HFF-Myc (cell line): ENCODE results near the gene HTR7.

Source experiments
- DNase-seq: peaks from one replicate; pipeline ENCODE4 v3.0.0-alpha.2; 2011; ENCODE audit warnings: low read depth; ENCODE audit errors: extremely low read depth
- H3K4me3 ChIP-seq: replicated peaks from 2 replicates; pipeline ENCODE4 v1.5.1; 2011; ENCODE audit warnings: low read depth, mild to moderate bottlenecking, control low read depth, low read length
- TF ChIP-seq, protein P1 (sequence below): IDR thresholded peaks from 2 replicates; pipeline ENCODE4 v1.5.1; 2012; ENCODE audit warnings: mild to moderate bottlenecking, low read depth, low read length, control low read depth; ENCODE audit errors: missing control alignments

HTR7 gene

DNA sequence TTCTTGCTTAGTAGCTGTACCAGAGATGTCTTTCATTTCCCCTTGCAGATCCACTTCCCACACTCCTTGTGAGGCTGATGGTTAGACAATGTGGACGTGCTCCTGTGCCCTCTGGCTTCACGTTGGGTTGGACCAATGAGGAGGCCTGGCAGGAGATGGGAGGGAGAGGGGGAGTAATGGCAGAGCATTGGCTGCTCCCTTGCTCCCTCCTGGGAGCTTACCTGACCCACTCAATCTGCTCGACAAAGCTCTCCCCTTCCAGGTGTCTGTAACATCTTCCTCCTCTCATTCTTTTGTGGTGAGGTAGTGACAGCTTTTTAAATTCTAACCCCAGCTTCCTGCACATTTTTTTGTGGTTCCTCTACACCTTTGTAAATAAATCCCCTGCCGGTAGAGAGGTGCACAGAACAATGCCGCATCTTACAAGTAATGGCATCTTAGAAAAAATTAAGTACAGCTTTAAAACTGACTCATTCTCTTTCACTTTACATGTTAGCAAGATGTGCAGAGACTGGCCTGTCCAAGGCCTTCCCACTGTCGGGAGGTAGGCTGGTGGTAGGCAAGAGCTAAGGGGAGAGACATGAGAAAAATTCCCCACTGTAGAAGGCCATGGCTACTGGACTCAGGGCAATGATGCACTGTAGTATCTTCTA lies 134.3 kb downstream of the HTR7 start:
- DNase-seq = no peak

DNA sequence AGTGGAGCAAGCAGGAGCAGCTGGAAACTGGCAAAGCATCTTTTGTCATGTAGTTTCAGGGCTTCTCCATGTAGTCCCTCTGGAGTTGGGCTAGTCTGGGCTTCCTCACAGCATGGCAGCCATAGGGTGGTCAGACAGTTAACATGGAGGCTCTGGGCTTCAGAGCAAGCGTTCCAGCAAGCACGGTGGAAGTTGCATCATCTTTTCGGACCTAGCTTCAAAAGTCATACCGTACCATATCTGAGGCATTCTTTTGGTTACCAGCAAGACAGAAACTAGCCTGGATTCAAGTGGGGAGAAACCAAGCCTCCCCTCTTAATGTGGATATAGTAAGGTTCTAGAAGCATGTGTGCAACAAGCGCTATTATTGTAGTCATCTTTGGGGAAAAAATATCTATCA lies 135.0 kb downstream of the HTR7 start:
- TF ChIP-seq, protein P1, sequence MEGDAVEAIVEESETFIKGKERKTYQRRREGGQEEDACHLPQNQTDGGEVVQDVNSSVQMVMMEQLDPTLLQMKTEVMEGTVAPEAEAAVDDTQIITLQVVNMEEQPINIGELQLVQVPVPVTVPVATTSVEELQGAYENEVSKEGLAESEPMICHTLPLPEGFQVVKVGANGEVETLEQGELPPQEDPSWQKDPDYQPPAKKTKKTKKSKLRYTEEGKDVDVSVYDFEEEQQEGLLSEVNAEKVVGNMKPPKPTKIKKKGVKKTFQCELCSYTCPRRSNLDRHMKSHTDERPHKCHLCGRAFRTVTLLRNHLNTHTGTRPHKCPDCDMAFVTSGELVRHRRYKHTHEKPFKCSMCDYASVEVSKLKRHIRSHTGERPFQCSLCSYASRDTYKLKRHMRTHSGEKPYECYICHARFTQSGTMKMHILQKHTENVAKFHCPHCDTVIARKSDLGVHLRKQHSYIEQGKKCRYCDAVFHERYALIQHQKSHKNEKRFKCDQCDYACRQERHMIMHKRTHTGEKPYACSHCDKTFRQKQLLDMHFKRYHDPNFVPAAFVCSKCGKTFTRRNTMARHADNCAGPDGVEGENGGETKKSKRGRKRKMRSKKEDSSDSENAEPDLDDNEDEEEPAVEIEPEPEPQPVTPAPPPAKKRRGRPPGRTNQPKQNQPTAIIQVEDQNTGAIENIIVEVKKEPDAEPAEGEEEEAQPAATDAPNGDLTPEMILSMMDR = no peak
- no peak overlapping the region for H3K4me3 ChIP-seq
- no peak for DNase-seq

More for the DNA sequence above, 134.3 kb downstream of the HTR7 start:
- TF ChIP-seq, protein P1 = no peak
- H3K4me3 ChIP-seq = no peak overlapping the region

DNA sequence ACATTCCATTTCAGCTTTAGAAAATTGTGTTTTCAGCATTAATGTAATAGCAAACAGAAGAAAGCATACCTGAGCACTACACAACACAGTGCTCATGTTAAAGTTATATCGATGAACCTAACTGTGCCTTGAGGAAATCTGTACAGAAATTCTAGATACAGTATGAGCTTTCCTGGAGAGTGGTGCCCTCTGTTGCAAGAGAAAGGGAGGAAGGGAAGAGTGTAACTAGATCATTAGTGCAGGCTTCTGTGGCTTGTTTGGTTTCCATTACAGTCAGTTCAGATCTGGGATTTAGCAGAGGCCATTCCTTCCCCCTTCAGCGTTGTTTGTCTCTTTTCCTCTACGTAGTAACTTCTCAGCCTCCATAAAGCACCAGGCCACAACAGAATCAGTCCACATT lies 139.7 kb downstream of the HTR7 start:
- H3K4me3 ChIP-seq = no peak overlapping the region
- TF ChIP-seq, protein P1 = peak; percentile 12
- no peak for DNase-seq

DNA sequence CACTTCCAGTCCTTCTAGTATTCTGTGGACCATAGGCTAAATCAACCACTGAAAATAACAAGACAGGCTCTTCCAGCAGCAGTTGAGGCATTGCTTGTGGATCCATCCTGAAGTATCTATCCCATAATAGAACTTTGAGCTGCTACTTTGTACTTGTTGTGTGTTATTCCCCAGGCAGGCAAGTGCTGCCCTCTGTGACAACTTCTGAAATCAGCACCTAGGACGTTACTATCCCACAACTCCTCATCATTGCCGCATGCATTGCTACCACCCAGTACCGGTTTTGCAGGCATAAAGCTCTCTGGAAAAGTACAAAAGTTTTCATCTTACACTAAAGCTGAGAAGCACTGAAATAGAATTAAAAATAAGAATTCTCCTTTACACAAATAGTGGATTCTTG lies 145.3 kb downstream of the HTR7 start:
- TF ChIP-seq, protein P1 = no peak

DNA sequence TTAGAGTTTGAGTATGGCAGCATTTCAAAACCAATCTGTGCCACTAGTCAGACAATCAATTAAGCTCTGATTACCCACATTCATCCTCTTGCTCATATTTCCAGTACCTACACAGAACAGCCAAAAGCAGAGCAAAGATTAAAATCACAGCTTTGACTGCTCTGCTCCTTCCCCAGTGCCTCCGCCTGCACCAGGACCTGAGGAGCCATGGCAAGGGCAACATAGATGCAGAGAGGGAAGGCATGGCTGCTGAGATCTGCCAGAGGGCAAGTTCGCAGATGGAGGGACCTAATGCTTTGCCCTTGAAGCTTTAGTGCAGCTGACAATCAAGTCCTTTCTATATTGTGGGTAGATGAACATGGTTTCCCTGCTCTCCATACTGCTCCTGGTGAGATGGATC lies 148.1 kb downstream of the HTR7 start:
- TF ChIP-seq, protein P1 = no peak
- no peak overlapping the region for H3K4me3 ChIP-seq
- DNase-seq = no peak

More for the DNA sequence above, 145.3 kb downstream of the HTR7 start:
- DNase-seq = no peak
- no peak overlapping the region for H3K4me3 ChIP-seq

DNA sequence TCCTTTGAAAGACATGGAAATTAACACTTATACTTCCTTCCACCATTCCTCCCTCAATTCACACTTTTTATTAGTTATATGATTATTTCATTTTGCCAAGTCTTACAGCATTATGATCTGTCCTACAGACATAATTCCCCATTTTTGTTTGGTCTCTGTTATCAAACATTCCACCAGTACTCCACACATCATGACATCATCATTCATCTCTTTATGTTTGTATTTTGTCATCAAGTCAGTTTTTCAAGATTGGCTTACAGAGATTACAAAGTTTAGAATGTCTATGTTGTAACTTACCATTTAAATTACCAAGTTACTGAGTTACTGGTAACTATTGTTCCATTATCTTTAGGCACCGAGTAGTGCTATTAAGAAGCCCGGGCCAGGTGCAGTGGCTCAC lies 150.2 kb downstream of the HTR7 start:
- TF ChIP-seq, protein P1 = no peak
- no peak overlapping the region for H3K4me3 ChIP-seq
- no peak for DNase-seq

DNA sequence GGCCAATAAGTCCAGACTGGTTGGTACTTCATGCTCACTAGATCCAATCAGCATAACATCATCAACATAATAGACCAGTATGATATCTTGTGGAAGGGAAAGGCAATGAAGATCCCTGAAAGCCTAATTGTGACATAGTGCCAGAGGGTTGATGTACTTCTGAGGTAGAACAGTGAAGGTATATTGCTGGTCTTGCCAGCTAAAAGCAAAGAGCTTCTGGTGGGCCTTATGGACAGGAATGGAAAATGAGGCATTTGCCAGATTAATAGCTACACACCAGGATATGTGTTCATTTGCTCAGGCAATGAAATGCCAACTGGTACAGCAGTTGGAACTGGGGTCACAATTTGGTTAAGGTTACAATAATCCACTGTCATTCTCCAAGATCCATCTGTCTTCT lies 156.4 kb downstream of the HTR7 start:
- H3K4me3 ChIP-seq = no peak overlapping the region
- TF ChIP-seq, protein P1 = no peak

More for the DNA sequence above, 156.4 kb downstream of the HTR7 start:
- DNase-seq = no peak
